Measurements from ENCODE around the gene SPATS1. TPM values are rescaled to one million over a fixed set of nuclear protein-coding genes. Genes with fewer than 3 reads are reported as not detected.

The SPATS1 gene
- polyA plus RNA-seq, 1 donor from 2014 or later = not detected

DNA sequence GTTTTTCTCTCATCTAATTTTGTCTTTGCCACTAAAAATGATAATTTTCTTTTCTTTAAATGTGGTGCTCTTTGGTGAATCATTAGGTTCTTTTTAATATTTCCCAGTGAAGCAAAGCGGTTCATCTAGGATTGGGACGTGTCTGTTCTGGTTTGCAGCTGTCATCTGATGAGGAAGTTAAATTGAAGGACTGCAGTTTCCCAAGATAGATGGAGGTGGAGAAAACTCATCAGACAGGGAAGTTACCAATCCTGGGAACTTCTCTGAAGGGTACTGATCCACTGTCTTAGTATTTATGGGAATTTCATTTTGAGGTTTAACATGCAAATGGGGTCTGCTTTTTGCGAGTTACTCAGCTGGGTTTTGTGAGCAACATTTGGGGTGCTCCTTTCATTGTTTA lies 26.9 kb upstream of the SPATS1 start:
- H3K79me2 ChIP-seq (replicated peaks; ENCODE audit: insufficient read depth, low read length) = peaks cover 7% of the 10 kb centered on the region
- H3K9ac ChIP-seq (ENCODE audit: low read length) = no peak overlapping the region
- H3K27me3 ChIP-seq (ENCODE audit: insufficient read depth, low read depth, low read length) = no peaks in the 10 kb centered on the region
- no peak overlapping the region for H3K27ac ChIP-seq (ENCODE audit: low read length)
- H3K4me3 ChIP-seq (ENCODE audit: low read length) = no peak overlapping the region
- H4K20me1 ChIP-seq (ENCODE audit: insufficient read depth) = no peaks in the 10 kb centered on the region
- no peak overlapping the region for H3K4me2 ChIP-seq (ENCODE audit: low read length)
- no peaks in the 10 kb centered on the region for H3K36me3 ChIP-seq (ENCODE audit: insufficient read depth, low read length)
- TF ChIP-seq EP300 (conservative IDR thresholded peaks at IDR 0.05; ENCODE audit: poor library complexity, severe bottlenecking) (no peak), POLR2AphosphoS5 (IDR thresholded peaks at IDR 0.05) (no peak), EZH2 (IDR thresholded peaks at IDR 0.05; ENCODE audit: borderline replicate concordance, insufficient read depth, low read length, poor library complexity, severe bottlenecking) (no peak), RAD21 (conservative IDR thresholded peaks at IDR 0.05) (no peak), MXI1 (conservative IDR thresholded peaks at IDR 0.05; ENCODE audit: poor library complexity, severe bottlenecking) (no peak), SMC3 (conservative IDR thresholded peaks at IDR 0.05; ENCODE audit: poor library complexity) (no peak), REST (IDR thresholded peaks at IDR 0.05; ENCODE audit: borderline replicate concordance) (no peak), TAF1 (IDR thresholded peaks at IDR 0.05; ENCODE audit: low read depth) (no peak)
- TF ChIP-seq, protein P1, sequence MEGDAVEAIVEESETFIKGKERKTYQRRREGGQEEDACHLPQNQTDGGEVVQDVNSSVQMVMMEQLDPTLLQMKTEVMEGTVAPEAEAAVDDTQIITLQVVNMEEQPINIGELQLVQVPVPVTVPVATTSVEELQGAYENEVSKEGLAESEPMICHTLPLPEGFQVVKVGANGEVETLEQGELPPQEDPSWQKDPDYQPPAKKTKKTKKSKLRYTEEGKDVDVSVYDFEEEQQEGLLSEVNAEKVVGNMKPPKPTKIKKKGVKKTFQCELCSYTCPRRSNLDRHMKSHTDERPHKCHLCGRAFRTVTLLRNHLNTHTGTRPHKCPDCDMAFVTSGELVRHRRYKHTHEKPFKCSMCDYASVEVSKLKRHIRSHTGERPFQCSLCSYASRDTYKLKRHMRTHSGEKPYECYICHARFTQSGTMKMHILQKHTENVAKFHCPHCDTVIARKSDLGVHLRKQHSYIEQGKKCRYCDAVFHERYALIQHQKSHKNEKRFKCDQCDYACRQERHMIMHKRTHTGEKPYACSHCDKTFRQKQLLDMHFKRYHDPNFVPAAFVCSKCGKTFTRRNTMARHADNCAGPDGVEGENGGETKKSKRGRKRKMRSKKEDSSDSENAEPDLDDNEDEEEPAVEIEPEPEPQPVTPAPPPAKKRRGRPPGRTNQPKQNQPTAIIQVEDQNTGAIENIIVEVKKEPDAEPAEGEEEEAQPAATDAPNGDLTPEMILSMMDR (IDR thresholded peaks at IDR 0.05; ENCODE audit: poor library complexity, severe bottlenecking) = no peak
- H2AFZ ChIP-seq (ENCODE audit: low read depth, low read length) = no peak overlapping the region
- no peaks in the 10 kb centered on the region for H3K9me2 ChIP-seq (ENCODE audit: insufficient read depth, low read length)
- no peaks in the 10 kb centered on the region for H3F3A ChIP-seq (ENCODE audit: insufficient read depth, low read length, poor library complexity, severe bottlenecking)
- H3K9me3 ChIP-seq (ENCODE audit: low read length) = no peaks in the 10 kb centered on the region

GRCh38 chr6:44315951-44316350 lies 26.5 kb upstream of the SPATS1 start:
- no peaks in the 10 kb centered on the region for H4K20me1 ChIP-seq (ENCODE audit: insufficient read depth)
- no peaks in the 10 kb centered on the region for H3K9me3 ChIP-seq (ENCODE audit: low read length)
- H3K36me3 ChIP-seq (ENCODE audit: insufficient read depth, low read length) = no peaks in the 10 kb centered on the region
- no peak overlapping the region for H2AFZ ChIP-seq (ENCODE audit: low read depth, low read length)
- TF ChIP-seq TAF1 (IDR thresholded peaks at IDR 0.05; ENCODE audit: low read depth) (no peak), EZH2 (IDR thresholded peaks at IDR 0.05; ENCODE audit: borderline replicate concordance, insufficient read depth, low read length, poor library complexity, severe bottlenecking) (no peak), EP300 (conservative IDR thresholded peaks at IDR 0.05; ENCODE audit: poor library complexity, severe bottlenecking) (no peak), RAD21 (conservative IDR thresholded peaks at IDR 0.05) (no peak), REST (IDR thresholded peaks at IDR 0.05; ENCODE audit: borderline replicate concordance) (no peak), POLR2AphosphoS5 (IDR thresholded peaks at IDR 0.05) (no peak), SMC3 (conservative IDR thresholded peaks at IDR 0.05; ENCODE audit: poor library complexity) (no peak)
- TF ChIP-seq, protein P1 (IDR thresholded peaks at IDR 0.05; ENCODE audit: poor library complexity, severe bottlenecking) = no peak
- no peaks in the 10 kb centered on the region for H3K27me3 ChIP-seq (ENCODE audit: insufficient read depth, low read depth, low read length)
- no peak overlapping the region for H3K4me2 ChIP-seq (ENCODE audit: low read length)
- H3K79me2 ChIP-seq (replicated peaks; ENCODE audit: insufficient read depth, low read length) = peaks cover 7% of the 10 kb centered on the region
- H3K9me2 ChIP-seq (ENCODE audit: insufficient read depth, low read length) = no peaks in the 10 kb centered on the region
- no peaks in the 10 kb centered on the region for H3F3A ChIP-seq (ENCODE audit: insufficient read depth, low read length, poor library complexity, severe bottlenecking)
- H3K4me3 ChIP-seq (ENCODE audit: low read length) = no peak overlapping the region
- no peak overlapping the region for H3K9ac ChIP-seq (ENCODE audit: low read length)
- no peak overlapping the region for H3K27ac ChIP-seq (ENCODE audit: low read length)
